Measurements from ENCODE around the gene ANKRD42. TPM values are rescaled to one million over a fixed set of nuclear protein-coding genes. Genes with fewer than 3 reads are reported as not detected.

The ANKRD42 gene
- total and polyA plus RNA-seq, 2 experiments from 2014 or later: 5.3 to 5.7 TPM

DNA sequence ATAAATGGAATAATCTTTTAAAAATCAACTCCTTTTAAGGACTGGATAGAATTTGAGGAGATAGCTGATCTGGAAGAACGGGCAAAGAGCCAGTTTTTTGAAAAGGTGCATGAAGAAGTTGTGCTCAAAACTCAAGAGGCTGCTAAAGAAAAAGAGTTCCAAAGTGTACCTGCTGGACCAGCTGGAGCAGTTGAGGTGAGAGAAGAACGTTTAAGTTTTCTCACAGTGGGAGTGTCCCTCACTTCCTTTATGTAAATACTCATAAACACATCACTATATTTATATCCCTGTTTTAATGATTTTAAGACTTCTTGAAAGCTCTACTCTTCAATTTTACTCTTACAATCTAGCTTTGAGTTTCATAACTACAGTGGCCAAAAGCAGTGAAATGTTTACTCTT lies 11.7 kb upstream of the ANKRD42 start (continued):
- TF ChIP-seq, protein P1, sequence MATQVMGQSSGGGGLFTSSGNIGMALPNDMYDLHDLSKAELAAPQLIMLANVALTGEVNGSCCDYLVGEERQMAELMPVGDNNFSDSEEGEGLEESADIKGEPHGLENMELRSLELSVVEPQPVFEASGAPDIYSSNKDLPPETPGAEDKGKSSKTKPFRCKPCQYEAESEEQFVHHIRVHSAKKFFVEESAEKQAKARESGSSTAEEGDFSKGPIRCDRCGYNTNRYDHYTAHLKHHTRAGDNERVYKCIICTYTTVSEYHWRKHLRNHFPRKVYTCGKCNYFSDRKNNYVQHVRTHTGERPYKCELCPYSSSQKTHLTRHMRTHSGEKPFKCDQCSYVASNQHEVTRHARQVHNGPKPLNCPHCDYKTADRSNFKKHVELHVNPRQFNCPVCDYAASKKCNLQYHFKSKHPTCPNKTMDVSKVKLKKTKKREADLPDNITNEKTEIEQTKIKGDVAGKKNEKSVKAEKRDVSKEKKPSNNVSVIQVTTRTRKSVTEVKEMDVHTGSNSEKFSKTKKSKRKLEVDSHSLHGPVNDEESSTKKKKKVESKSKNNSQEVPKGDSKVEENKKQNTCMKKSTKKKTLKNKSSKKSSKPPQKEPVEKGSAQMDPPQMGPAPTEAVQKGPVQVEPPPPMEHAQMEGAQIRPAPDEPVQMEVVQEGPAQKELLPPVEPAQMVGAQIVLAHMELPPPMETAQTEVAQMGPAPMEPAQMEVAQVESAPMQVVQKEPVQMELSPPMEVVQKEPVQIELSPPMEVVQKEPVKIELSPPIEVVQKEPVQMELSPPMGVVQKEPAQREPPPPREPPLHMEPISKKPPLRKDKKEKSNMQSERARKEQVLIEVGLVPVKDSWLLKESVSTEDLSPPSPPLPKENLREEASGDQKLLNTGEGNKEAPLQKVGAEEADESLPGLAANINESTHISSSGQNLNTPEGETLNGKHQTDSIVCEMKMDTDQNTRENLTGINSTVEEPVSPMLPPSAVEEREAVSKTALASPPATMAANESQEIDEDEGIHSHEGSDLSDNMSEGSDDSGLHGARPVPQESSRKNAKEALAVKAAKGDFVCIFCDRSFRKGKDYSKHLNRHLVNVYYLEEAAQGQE (IDR thresholded peaks at IDR 0.05; ENCODE audit: unreplicated experiment): no peak
- no peak for TF ChIP-seq CREB1 (CRISPR knock-in tag; IDR thresholded peaks at IDR 0.05; ENCODE audit: low read depth)
- no peak for TF ChIP-seq POLR2AphosphoS5 (IDR thresholded peaks at IDR 0.05; ENCODE audit: low read depth)

DNA sequence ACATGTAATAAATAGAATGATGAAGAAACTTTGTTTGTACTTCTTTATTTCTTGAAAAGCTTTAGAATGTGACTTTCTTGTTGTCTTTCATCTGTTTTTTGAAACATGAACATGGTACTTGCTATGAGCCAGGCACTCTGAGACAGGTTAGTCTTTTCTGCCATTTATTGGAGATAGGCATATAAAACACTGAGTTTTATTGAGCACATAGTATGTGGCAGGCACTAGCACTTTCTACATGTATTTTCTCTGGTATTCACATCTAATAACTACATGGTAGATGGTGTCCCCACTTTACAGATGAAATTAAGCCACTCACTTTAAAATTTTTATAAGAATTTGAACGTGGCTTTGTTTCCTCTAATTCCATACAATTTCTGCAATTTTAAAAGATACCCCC lies 7.7 kb upstream of the ANKRD42 start:
- Histone ChIP-seq H3K9me2 (ENCODE audit: insufficient read depth) (no peaks in the 10 kb centered on the region), H3K4me1 (ENCODE audit: insufficient read depth) (no peaks in the 10 kb centered on the region), H3K27me3 (ENCODE audit: insufficient read depth) (no peaks in the 10 kb centered on the region), H3K4me3 (no peak overlapping the region), H3K79me2 (replicated peaks; ENCODE audit: insufficient read depth) (no peaks in the 10 kb centered on the region), H3K27ac (ENCODE audit: low read depth) (no peak overlapping the region), H2AFZ (no peak overlapping the region), H3K36me3 (ENCODE audit: insufficient read depth) (peaks cover 50% of the 10 kb centered on the region), H3K4me2 (no peak overlapping the region), H4K20me1 (replicated peaks; ENCODE audit: insufficient read depth) (peaks cover 12% of the 10 kb centered on the region; the same call in 1 of the 2 replicates), H3F3A (replicated peaks; ENCODE audit: low read depth) (peaks cover 7% of the 10 kb centered on the region; the same call in 1 of the 2 replicates)
- H3K27me3 Mint-ChIP-seq (ENCODE audit: insufficient read depth, low read depth, poor library complexity): peaks cover 2% of the 10 kb centered on the region
- ATAC-seq (no peak), DNase-seq (ENCODE audit: low spot score) (no peak)
- peaks cover 57% of the 10 kb centered on the region for H3K36me3 Mint-ChIP-seq (ENCODE audit: low read depth)
- no peaks in the 10 kb centered on the region for H3K4me1 Mint-ChIP-seq
- H3K27ac Mint-ChIP-seq: no peak overlapping the region
- H3K9me3 Mint-ChIP-seq: no peaks in the 10 kb centered on the region
- H3K4me3 Mint-ChIP-seq: no peak overlapping the region
- TF ChIP-seq NANOG (IDR thresholded peaks at IDR 0.05; ENCODE audit: borderline replicate concordance): no peak
- TF ChIP-seq EZH2phosphoT487 (IDR thresholded peaks at IDR 0.05; ENCODE audit: unreplicated experiment): no peak
- TF ChIP-seq ZNF331 (CRISPR knock-in tag; IDR thresholded peaks at IDR 0.05; ENCODE audit: low read depth): no peak
- TF ChIP-seq, protein P2, sequence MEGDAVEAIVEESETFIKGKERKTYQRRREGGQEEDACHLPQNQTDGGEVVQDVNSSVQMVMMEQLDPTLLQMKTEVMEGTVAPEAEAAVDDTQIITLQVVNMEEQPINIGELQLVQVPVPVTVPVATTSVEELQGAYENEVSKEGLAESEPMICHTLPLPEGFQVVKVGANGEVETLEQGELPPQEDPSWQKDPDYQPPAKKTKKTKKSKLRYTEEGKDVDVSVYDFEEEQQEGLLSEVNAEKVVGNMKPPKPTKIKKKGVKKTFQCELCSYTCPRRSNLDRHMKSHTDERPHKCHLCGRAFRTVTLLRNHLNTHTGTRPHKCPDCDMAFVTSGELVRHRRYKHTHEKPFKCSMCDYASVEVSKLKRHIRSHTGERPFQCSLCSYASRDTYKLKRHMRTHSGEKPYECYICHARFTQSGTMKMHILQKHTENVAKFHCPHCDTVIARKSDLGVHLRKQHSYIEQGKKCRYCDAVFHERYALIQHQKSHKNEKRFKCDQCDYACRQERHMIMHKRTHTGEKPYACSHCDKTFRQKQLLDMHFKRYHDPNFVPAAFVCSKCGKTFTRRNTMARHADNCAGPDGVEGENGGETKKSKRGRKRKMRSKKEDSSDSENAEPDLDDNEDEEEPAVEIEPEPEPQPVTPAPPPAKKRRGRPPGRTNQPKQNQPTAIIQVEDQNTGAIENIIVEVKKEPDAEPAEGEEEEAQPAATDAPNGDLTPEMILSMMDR (conservative IDR thresholded peaks at IDR 0.05; ENCODE audit: low read depth in 2 of 2): no peak
- TF ChIP-seq JUNB (IDR thresholded peaks at IDR 0.05; ENCODE audit: unreplicated experiment): no peak
- TF ChIP-seq, protein P1 (IDR thresholded peaks at IDR 0.05; ENCODE audit: unreplicated experiment): no peak
- TF ChIP-seq, protein P3, sequence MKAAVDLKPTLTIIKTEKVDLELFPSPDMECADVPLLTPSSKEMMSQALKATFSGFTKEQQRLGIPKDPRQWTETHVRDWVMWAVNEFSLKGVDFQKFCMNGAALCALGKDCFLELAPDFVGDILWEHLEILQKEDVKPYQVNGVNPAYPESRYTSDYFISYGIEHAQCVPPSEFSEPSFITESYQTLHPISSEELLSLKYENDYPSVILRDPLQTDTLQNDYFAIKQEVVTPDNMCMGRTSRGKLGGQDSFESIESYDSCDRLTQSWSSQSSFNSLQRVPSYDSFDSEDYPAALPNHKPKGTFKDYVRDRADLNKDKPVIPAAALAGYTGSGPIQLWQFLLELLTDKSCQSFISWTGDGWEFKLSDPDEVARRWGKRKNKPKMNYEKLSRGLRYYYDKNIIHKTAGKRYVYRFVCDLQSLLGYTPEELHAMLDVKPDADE (IDR thresholded peaks at IDR 0.05): no peak
- TF ChIP-seq POLR2AphosphoS5 (IDR thresholded peaks at IDR 0.05; ENCODE audit: low read depth): no peak; the same call in 1 of the 2 replicates

Data from GM23338 (cell line).